Tibial nerve (tissue), 3 donors: Measurements from ENCODE around the gene HCFC1.

Source experiments
- CTCF ChIP-seq, 5 experiments: fragments of 200-600 bp in 3 of 5; fragments of 450-650 bp in 2 of 5; sonication (generic) in 3 of 5; IDR thresholded peaks; one replicate each; pipeline ENCODE4 v1.5.1; 2016 to 2019; ENCODE audit warnings: antibody characterized with exemption in 5 of 5, mild to moderate bottlenecking in 3 of 5, moderate library complexity in 2 of 5
- POLR2A ChIP-seq, 2 donors: fragments of 450-650 bp; IDR thresholded peaks; one replicate each; pipeline ENCODE4 v1.6.1; 2017; ENCODE audit warnings: antibody characterized with exemption in 2 of 2, mild to moderate bottlenecking in 2 of 2, moderate library complexity in 2 of 2

GRCh38 chrX:153984351-153985178 lies 12.9 kb upstream of the HCFC1 start:
- no peak for TF ChIP-seq CTCF (IDR thresholded peaks at IDR 0.05)
- TF ChIP-seq POLR2A (IDR thresholded peaks at IDR 0.05): no peak
